Fibroblast of lung (primary cell): ENCODE measurements around the gene PHC2. TPM values are rescaled to one million over a fixed set of nuclear protein-coding genes. Genes with fewer than 3 reads are reported as not detected.

Source experiments
- DNase-seq, 2 donors: peaks; one replicate each; pipeline versions ENCODE4 v3.0.0 to v3.0.0-alpha.2; 2010; ENCODE audit warnings: low read depth in 2 of 2
- H2AFZ ChIP-seq: 2 replicates; pipeline ENCODE4 v1.5.1; 2012; ENCODE audit warnings: low read length, control low read depth, inconsistent platforms
- H3K27ac ChIP-seq: 2 replicates; pipeline ENCODE4 v1.5.1; 2011; ENCODE audit warnings: low read length, control low read depth; ENCODE audit not compliant: insufficient read depth
- H3K27me3 ChIP-seq: 2 replicates; pipeline ENCODE4 v1.5.1; 2011; ENCODE audit warnings: mild to moderate bottlenecking, low read length; ENCODE audit not compliant: control insufficient read depth, insufficient read depth
- H3K36me3 ChIP-seq: 2 replicates; pipeline ENCODE4 v1.5.1; 2011; ENCODE audit warnings: low read length; ENCODE audit not compliant: control insufficient read depth, insufficient read depth
- H3K4me1 ChIP-seq: 2 replicates; pipeline ENCODE4 v1.5.1; 2011; ENCODE audit warnings: low read length; ENCODE audit not compliant: control insufficient read depth, insufficient read depth; ENCODE audit errors: extremely low read depth
- H3K4me2 ChIP-seq: 2 replicates; pipeline ENCODE4 v1.5.1; 2011; ENCODE audit warnings: low read length, control low read depth; ENCODE audit not compliant: insufficient read depth; ENCODE audit errors: extremely low read depth
- H3K4me3 ChIP-seq, 4 experiments: fragments of 200-600 bp in 1 of 4; sonication (generic) in 1 of 4; replicated peaks in 1 of 4; 2 replicates each; pipeline ENCODE4 v1.5.1; 2011 to 2016; ENCODE audit warnings: low read length in 4 of 4, low read depth in 3 of 4, mild to moderate bottlenecking in 3 of 4, control low read depth in 2 of 4, inconsistent platforms in 1 of 4, mixed read lengths in 1 of 4; ENCODE audit not compliant: insufficient read depth in 1 of 4; ENCODE audit errors: control extremely low read depth in 1 of 4
- H3K79me2 ChIP-seq: 2 replicates; pipeline ENCODE4 v1.5.1; 2012; ENCODE audit warnings: mild to moderate bottlenecking, low read length, inconsistent platforms; ENCODE audit not compliant: control insufficient read depth, insufficient read depth
- H3K9ac ChIP-seq: 2 replicates; pipeline ENCODE4 v1.5.1; 2011; ENCODE audit warnings: mild to moderate bottlenecking, low read length, control low read depth; ENCODE audit not compliant: insufficient read depth
- H3K9me3 ChIP-seq: 2 replicates; pipeline ENCODE4 v1.5.1; 2012; ENCODE audit warnings: low read depth, low read length; ENCODE audit not compliant: control insufficient read depth, insufficient read depth
- H4K20me1 ChIP-seq: 2 replicates; pipeline ENCODE4 v1.5.1; 2011; ENCODE audit warnings: low read length; ENCODE audit not compliant: control insufficient read depth, insufficient read depth; ENCODE audit errors: extremely low read depth
- CTCF ChIP-seq, 2 donors: IDR thresholded peaks in 1 of 2; conservative IDR thresholded peaks in 1 of 2; 1 replicate in 1 of 2; 2 replicates in 1 of 2; pipeline ENCODE4 v1.5.1; 2011 to 2012; ENCODE audit warnings: low read length in 2 of 2, control low read depth in 1 of 2, inconsistent platforms in 1 of 2, low read depth in 1 of 2, mild to moderate bottlenecking in 1 of 2
- EZH2 ChIP-seq: IDR thresholded peaks from 2 replicates; pipeline ENCODE4 v1.5.1; 2012; ENCODE audit warnings: low read length, control low read depth, mild to moderate bottlenecking; ENCODE audit errors: missing control alignments
- polyA plus RNA-seq, 2 donors: library from polyadenylated mRNA; depleted of rRNA in 1 of 2; stranded (reverse) in 1 of 2; unstranded in 1 of 2; fragments of >200 nt; gene quantifications; 2 replicates each; pipeline ENCODE4 v1.2.1, GENCODE V29; 2011 to 2012; ENCODE audit warnings: missing spikeins in 1 of 2
- total RNA-seq: library from RNA; depleted of rRNA; stranded (reverse); fragments of >200 nt; gene quantifications from 2 replicates; pipeline ENCODE4 v1.2.1, GENCODE V29; 2014

PHC2 gene
- total and polyA plus RNA-seq, 2 donors (not counting 1 experiment from before 2014, with no cell fraction given) = 62.6 to 75.8 TPM

GRCh38 chr1:33426916-33427315 is 4.0 kb downstream of the PHC2 start:
- H3K79me2 ChIP-seq = peaks cover 36% of the 10 kb centered on the region
- DNase-seq = no peak
- peaks cover 2% of the 10 kb centered on the region for H3K4me1 ChIP-seq

DNA sequence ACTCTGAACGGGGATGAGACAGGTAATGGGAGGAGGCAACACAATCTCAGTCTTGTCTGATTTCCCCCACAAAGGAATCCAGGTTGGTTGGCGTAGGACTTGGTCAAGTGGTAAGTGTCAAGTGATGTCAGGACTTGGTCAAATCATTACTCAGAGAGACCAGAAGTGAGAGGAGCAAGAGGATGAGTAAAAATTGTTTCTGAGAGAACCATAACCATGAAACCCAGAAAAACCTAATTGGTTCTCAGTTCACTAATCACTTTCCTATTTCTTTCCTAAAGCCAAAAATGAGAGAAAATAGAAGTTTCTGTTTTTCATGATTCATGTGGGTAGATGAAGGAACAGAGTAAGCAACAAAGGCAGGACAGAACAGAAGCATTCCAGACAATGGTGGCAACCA is 5.0 kb downstream of the PHC2 start:
- TF ChIP-seq CTCF (conservative IDR thresholded peaks at IDR 0.05 in 1 of 2, IDR thresholded peaks at IDR 0.05 in 1 of 2; ENCODE audit: low read depth in 1 of 2, low read length in 2 of 2) = no peak
- TF ChIP-seq EZH2 = no peak
- Histone ChIP-seq H3K27me3 (no peaks in the 10 kb centered on the region), H3K79me2 (peaks cover 38% of the 10 kb centered on the region), H3K4me1 (peaks cover 4% of the 10 kb centered on the region), H3K4me3 (no peak overlapping the region), H3K9ac (no peak overlapping the region), H3K9me3 (no peaks in the 10 kb centered on the region), H3K36me3 (no peaks in the 10 kb centered on the region), H3K27ac (no peak overlapping the region), H4K20me1 (no peaks in the 10 kb centered on the region), H3K4me2 (no peak overlapping the region), H2AFZ (no peak overlapping the region)
- DNase-seq = no peak

More at GRCh38 chr1:33426916-33427315, 4.0 kb downstream of the PHC2 start:
- Histone ChIP-seq H3K4me3 (no peak overlapping the region), H3K27ac (no peak overlapping the region), H4K20me1 (no peaks in the 10 kb centered on the region), H3K36me3 (no peaks in the 10 kb centered on the region), H3K9me3 (no peaks in the 10 kb centered on the region), H3K4me2 (no peak overlapping the region), H3K27me3 (no peaks in the 10 kb centered on the region), H3K9ac (no peak overlapping the region), H2AFZ (no peak overlapping the region)
- no peak for TF ChIP-seq CTCF (conservative IDR thresholded peaks at IDR 0.05 in 1 of 2, IDR thresholded peaks at IDR 0.05 in 1 of 2; ENCODE audit: low read depth in 1 of 2, low read length in 2 of 2)
- TF ChIP-seq EZH2 = no peak

DNA sequence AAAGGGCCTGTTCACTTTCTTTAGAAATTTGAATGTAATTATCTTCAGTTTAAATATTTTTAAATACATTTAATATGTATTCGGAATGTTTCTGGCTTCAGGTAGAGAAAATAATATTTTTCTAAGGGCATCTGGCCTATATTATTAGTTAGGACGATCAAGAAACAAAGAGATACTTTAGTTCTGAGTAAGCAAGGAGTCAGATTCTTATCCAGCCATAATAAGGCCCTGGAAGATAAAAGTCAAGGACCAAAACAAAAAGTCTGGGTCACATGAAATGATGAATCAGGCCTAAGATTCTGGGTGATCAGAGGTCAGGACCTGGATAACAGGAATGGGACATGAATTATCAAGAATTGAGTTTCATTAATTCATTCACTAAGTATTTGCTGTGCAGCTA is 6.3 kb downstream of the PHC2 start:
- no peaks in the 10 kb centered on the region for H3K36me3 ChIP-seq
- DNase-seq = peak in 1 of 2 donors; percentile 72
- no peak overlapping the region for H3K27ac ChIP-seq
- H3K79me2 ChIP-seq = peaks cover 35% of the 10 kb centered on the region
- H4K20me1 ChIP-seq = no peaks in the 10 kb centered on the region
- H3K4me2 ChIP-seq = no peak overlapping the region
- no peak overlapping the region for H3K4me3 ChIP-seq
- no peak overlapping the region for H2AFZ ChIP-seq
- H3K4me1 ChIP-seq = peaks cover 4% of the 10 kb centered on the region
- H3K27me3 ChIP-seq = no peaks in the 10 kb centered on the region
- H3K9me3 ChIP-seq = no peaks in the 10 kb centered on the region
- H3K9ac ChIP-seq = no peak overlapping the region
- TF ChIP-seq CTCF (conservative IDR thresholded peaks at IDR 0.05 in 1 of 2, IDR thresholded peaks at IDR 0.05 in 1 of 2; ENCODE audit: low read depth in 1 of 2, low read length in 2 of 2) (no peak), EZH2 (no peak)
